ENCODE results near the gene PMPCA.

Gene PMPCA

GRCh38 chr9:136445799-136446198 lies 35.3 kb downstream of the PMPCA start:
- no peak for DNase-seq (ENCODE audit: extremely low spot score)
- ChIA-PET POLR2A (interaction anchor here (1.1 kb wide), 1 partner anchor 36 kb away, joined by 3 read pairs; no protein-coding TSS in a partner anchor), CTCF (no interaction called here)
- no peak for TF ChIP-seq BHLHE40 (IDR thresholded peaks at IDR 0.05; ENCODE audit: borderline replicate concordance)
- no peak for TF ChIP-seq SUZ12 (IDR thresholded peaks at IDR 0.05)
- no peak for TF ChIP-seq ARNT (IDR thresholded peaks at IDR 0.05)
- TF ChIP-seq TARDBP (IDR thresholded peaks at IDR 0.05) = no peak
- no peak for TF ChIP-seq LEF1 (IDR thresholded peaks at IDR 0.05; ENCODE audit: borderline replicate concordance)
- no peak for TF ChIP-seq FOXM1 (IDR thresholded peaks at IDR 0.05; ENCODE audit: borderline replicate concordance)
- TF ChIP-seq L3MBTL2 (conservative IDR thresholded peaks at IDR 0.05) = no peak
- no peak for TF ChIP-seq ELF4 (IDR thresholded peaks at IDR 0.05)
- TF ChIP-seq CTBP1 (IDR thresholded peaks at IDR 0.05; ENCODE audit: borderline replicate concordance) = no peak
- TF ChIP-seq FOXA1 (IDR thresholded peaks at IDR 0.05) = no peak
- no peak for TF ChIP-seq ZNF384 (IDR thresholded peaks at IDR 0.05)
- TF ChIP-seq PKNOX1 (IDR thresholded peaks at IDR 0.05) = no peak

GRCh38 chr9:136447173-136447778 lies 36.8 kb downstream of the PMPCA start:
- CTCF ChIA-PET = no interaction called here
- POLR2A ChIA-PET = no interaction called here
- no peak for TF ChIP-seq TARDBP (IDR thresholded peaks at IDR 0.05)
- TF ChIP-seq L3MBTL2 (conservative IDR thresholded peaks at IDR 0.05) = no peak
- no peak for TF ChIP-seq ARNT (IDR thresholded peaks at IDR 0.05)
- no peak for TF ChIP-seq HDGF (IDR thresholded peaks at IDR 0.05; ENCODE audit: borderline replicate concordance)
- no peak for DNase-seq (ENCODE audit: extremely low spot score)

GRCh38 chr9:136448655-136449054 lies 38.2 kb downstream of the PMPCA start:
- ChIA-PET CTCF (no interaction called here), POLR2A (no interaction called here)
- no peak for DNase-seq (ENCODE audit: extremely low spot score)
- no peak for TF ChIP-seq L3MBTL2 (conservative IDR thresholded peaks at IDR 0.05)
- no peak for TF ChIP-seq TARDBP (IDR thresholded peaks at IDR 0.05)
- no peak for TF ChIP-seq SP1 (IDR thresholded peaks at IDR 0.05)

- no peak for DNase-seq (ENCODE audit: extremely low spot score)
- TF ChIP-seq FOXA1 (IDR thresholded peaks at IDR 0.05) (no peak), L3MBTL2 (conservative IDR thresholded peaks at IDR 0.05) (no peak), HDGF (IDR thresholded peaks at IDR 0.05; ENCODE audit: borderline replicate concordance) (no peak), ZNF384 (IDR thresholded peaks at IDR 0.05) (no peak), ARNT (IDR thresholded peaks at IDR 0.05) (no peak), CTBP1 (IDR thresholded peaks at IDR 0.05; ENCODE audit: borderline replicate concordance) (no peak), PKNOX1 (IDR thresholded peaks at IDR 0.05) (no peak), BHLHE40 (IDR thresholded peaks at IDR 0.05; ENCODE audit: borderline replicate concordance) (no peak), TARDBP (IDR thresholded peaks at IDR 0.05) (no peak), ELF4 (IDR thresholded peaks at IDR 0.05) (no peak), LEF1 (IDR thresholded peaks at IDR 0.05; ENCODE audit: borderline replicate concordance) (no peak), FOXK2 (IDR thresholded peaks at IDR 0.05) (no peak), FOXM1 (IDR thresholded peaks at IDR 0.05; ENCODE audit: borderline replicate concordance) (no peak)
- ChIA-PET CTCF (interaction anchor here (0.7 kb wide), 1 partner anchor 127 kb away, joined by 3 read pairs; no protein-coding TSS in a partner anchor), POLR2A (no interaction called here)
Observed at GRCh38 chr9:136451221-136451877, 40.9 kb downstream of the PMPCA start.

- ChIA-PET POLR2A (no interaction called here), CTCF (no interaction called here)
- no peak for DNase-seq (ENCODE audit: extremely low spot score)
- TF ChIP-seq ELF4 (IDR thresholded peaks at IDR 0.05) (no peak), ZNF384 (IDR thresholded peaks at IDR 0.05) (no peak), NFRKB (IDR thresholded peaks at IDR 0.05) (no peak), SUZ12 (IDR thresholded peaks at IDR 0.05) (no peak), SP1 (IDR thresholded peaks at IDR 0.05) (no peak), LEF1 (IDR thresholded peaks at IDR 0.05; ENCODE audit: borderline replicate concordance) (no peak), CTBP1 (IDR thresholded peaks at IDR 0.05; ENCODE audit: borderline replicate concordance) (no peak), PKNOX1 (IDR thresholded peaks at IDR 0.05) (no peak), TARDBP (IDR thresholded peaks at IDR 0.05) (no peak), L3MBTL2 (conservative IDR thresholded peaks at IDR 0.05) (no peak), FOXA1 (IDR thresholded peaks at IDR 0.05) (no peak)
Observed at GRCh38 chr9:136453326-136453725, 42.9 kb downstream of the PMPCA start.

- TF ChIP-seq FOXK2 (IDR thresholded peaks at IDR 0.05) (no peak), ARNT (IDR thresholded peaks at IDR 0.05) (no peak), LEF1 (IDR thresholded peaks at IDR 0.05; ENCODE audit: borderline replicate concordance) (no peak), BHLHE40 (IDR thresholded peaks at IDR 0.05; ENCODE audit: borderline replicate concordance) (no peak), L3MBTL2 (conservative IDR thresholded peaks at IDR 0.05) (no peak)
- ChIA-PET CTCF (no interaction called here), POLR2A (no interaction called here)
- DNase-seq (ENCODE audit: extremely low spot score) = no peak
Observed at GRCh38 chr9:136454026-136454796, 43.8 kb downstream of the PMPCA start.

Data from HEK293T (cell line).